Thyroid gland (tissue), 4 donors: ENCODE measurements around the gene INTS3.
A peak's percentile ranks its signal among the peaks of the same experiment; 100 is the strongest.

Experiments
- CTCF ChIP-seq, 6 experiments: fragments of 200-600 bp in 3 of 6; fragments of 450-650 bp in 3 of 6; sonication (generic) in 3 of 6; IDR thresholded peaks; one replicate each; pipeline ENCODE4 v1.5.1; 2016 to 2019; ENCODE audit warnings: antibody characterized with exemption in 6 of 6, mild to moderate bottlenecking in 2 of 6, inconsistent platforms in 1 of 6, moderate library complexity in 1 of 6
- POLR2A ChIP-seq, 2 donors: fragments of 450-650 bp; IDR thresholded peaks; one replicate each; pipeline ENCODE4 v1.6.1; 2017; ENCODE audit warnings: antibody characterized with exemption in 2 of 2, mild to moderate bottlenecking in 2 of 2, moderate library complexity in 1 of 2

- peak in 2 of 6 experiments; percentile 11 to 19 for TF ChIP-seq CTCF (IDR thresholded peaks at IDR 0.05)
- TF ChIP-seq POLR2A (IDR thresholded peaks at IDR 0.05), result no peak
Measured at GRCh38 chr1:153679337-153680119, 48.3 kb upstream of the INTS3 start.
